Fibroblast of lung (primary cell): ENCODE results near the gene THY1.

Experiments used
- CTCF ChIP-seq, 2 donors: IDR thresholded peaks in 1 of 2; conservative IDR thresholded peaks in 1 of 2; 1 replicate in 1 of 2; 2 replicates in 1 of 2; pipeline ENCODE4 v1.5.1; 2011 to 2012; ENCODE audit warnings: low read length in 2 of 2, control low read depth in 1 of 2, inconsistent platforms in 1 of 2, low read depth in 1 of 2, mild to moderate bottlenecking in 1 of 2
- EZH2 ChIP-seq: IDR thresholded peaks from 2 replicates; pipeline ENCODE4 v1.5.1; 2012; ENCODE audit warnings: low read length, control low read depth, mild to moderate bottlenecking; ENCODE audit errors: missing control alignments

- no peak for TF ChIP-seq CTCF (conservative IDR thresholded peaks at IDR 0.05 in 1 of 2, IDR thresholded peaks at IDR 0.05 in 1 of 2; ENCODE audit: low read depth in 1 of 2, low read length in 2 of 2)
- TF ChIP-seq EZH2: no peak
Measured at GRCh38 chr11:119375337-119376196, 47.4 kb downstream of the THY1 start.
